GM03348 (cell line): ENCODE results near the gene ZNF483.
A peak's percentile ranks its signal among the peaks of the same experiment; 100 is the strongest.
"Not testable (repeated sequence)": the region's sequence is repeated elsewhere in the genome, so short reads cannot be mapped to it uniquely, and the experiment has no call there.

Source experiments
- DNase-seq: peaks from one replicate; pipeline ENCODE4 v3.0.0; 2012; ENCODE audit warnings: low spot score

Gene ZNF483

DNA sequence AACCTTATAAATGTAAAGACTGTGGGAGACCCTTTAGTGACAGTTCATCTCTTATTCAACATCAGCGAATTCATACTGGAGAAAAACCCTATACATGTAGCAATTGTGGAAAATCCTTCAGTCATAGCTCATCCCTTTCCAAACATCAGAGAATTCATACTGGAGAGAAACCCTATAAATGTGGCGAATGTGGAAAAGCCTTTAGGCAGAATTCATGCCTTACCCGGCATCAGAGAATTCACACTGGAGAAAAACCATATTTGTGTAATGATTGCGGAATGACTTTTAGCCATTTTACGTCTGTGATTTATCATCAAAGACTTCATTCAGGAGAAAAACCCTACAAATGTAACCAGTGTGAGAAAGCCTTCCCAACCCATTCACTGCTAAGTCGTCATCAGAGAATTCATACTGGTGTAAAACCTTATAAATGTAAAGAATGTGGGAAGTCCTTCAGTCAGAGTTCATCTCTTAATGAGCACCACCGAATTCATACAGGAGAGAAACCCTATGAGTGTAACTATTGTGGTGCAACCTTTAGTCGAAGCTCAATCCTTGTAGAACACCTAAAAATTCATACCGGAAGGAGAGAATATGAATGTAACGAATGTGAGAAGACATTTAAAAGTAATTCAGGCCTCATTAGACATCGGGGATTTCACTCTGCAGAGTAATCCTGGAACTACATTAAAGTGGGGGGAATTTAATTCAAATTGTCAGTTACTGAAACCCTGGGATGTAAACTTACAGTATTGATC, 17.7 kb downstream of the ZNF483 start:
- no peak for DNase-seq

DNA sequence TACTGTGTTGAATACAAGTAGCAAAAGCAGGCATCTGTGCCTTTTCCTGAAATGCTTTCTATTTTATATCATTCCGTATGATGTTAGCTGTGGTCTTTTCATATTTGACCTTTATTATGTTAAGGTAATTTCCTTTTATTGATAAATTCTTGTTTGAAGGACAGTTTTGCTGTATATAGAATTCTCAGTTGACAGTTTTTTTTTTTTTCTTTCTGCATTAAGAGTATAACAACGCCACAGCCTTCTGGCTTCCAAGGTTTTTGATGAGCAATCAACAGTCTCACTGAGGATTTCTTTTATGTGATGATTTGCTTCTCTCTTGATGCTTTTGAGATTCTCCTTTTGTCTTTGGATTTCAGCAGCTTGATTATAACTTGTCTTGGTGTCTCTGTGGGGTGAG, 23.6 kb downstream of the ZNF483 start:
- DNase-seq: no peak

- not testable (repeated sequence) for DNase-seq
Observed at GRCh38 chr9:111555425-111555824, 30.4 kb downstream of the ZNF483 start.

DNA sequence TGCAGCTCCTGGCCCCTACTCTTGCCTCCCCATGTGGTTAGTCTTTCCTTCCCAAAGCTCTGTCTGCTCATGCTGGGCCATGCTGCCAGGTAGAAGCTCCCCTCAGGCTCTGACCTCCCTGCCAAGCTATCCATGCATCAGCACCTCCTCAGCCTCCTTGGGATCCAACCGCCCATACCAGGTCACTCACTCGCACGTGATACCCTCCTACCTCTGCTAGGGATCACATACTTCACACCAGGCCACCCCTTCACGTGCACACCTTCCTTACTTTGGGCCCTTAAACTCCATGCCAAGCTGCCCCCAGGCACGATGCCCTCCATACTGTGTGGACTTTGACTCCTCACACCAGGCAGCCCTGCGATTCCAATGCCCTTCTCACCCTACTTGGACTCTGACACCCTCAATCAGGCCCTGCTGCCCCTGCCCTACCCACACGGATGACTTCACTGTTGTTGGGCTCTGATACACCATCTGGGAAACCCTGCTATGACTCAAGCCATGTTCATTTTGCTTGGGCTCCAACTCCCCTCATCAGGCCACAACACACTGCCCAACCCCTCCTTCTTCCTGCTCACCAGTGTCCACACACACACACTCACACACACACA, 34.1 kb downstream of the ZNF483 start:
- peak; percentile 16 for DNase-seq

DNA sequence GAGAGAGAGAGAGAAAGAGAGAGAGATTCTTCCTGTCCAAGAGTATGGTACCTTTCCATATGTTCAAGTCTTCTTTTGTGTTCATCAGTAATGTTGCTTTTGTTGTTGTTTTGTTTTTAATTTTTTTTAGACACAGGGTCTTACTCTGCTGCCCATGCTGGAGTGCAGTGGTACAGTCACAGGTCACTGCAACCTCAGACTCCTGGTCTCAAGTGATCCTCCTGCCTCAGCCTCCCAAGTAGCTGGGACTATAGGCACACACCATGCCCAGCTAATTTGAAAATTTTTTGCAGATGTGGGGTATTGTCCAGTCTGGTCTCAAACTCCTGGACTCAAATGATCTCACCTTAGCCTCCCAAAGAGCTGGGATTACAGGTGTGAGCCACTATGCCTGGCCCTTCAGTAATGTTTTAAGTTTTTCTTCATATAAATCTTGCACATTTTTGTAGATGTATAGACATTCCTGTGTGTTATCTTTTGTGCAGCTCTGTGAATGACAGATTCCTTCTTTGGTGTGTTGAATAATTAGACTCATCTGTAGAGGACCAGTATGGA, 36.3 kb downstream of the ZNF483 start:
- DNase-seq: no peak

GRCh38 chr9:111566234-111566633, 41.3 kb downstream of the ZNF483 start:
- no peak for DNase-seq

- DNase-seq: not testable (repeated sequence)
Observed at GRCh38 chr9:111568127-111568526, 43.1 kb downstream of the ZNF483 start.

- DNase-seq: peak; percentile 44
Observed at GRCh38 chr9:111572950-111573604, 48.1 kb downstream of the ZNF483 start.

- no peak for DNase-seq
Observed at GRCh38 chr9:111582888-111583287, 57.9 kb downstream of the ZNF483 start.

- DNase-seq: no peak
Observed at GRCh38 chr9:111586378-111586777, 61.4 kb downstream of the ZNF483 start.

- peak; percentile 13 for DNase-seq
Observed at GRCh38 chr9:111588846-111589245, 63.9 kb downstream of the ZNF483 start.

- peak; percentile 71 for DNase-seq
Observed at GRCh38 chr9:111597852-111598732, 73.1 kb downstream of the ZNF483 start.

DNA sequence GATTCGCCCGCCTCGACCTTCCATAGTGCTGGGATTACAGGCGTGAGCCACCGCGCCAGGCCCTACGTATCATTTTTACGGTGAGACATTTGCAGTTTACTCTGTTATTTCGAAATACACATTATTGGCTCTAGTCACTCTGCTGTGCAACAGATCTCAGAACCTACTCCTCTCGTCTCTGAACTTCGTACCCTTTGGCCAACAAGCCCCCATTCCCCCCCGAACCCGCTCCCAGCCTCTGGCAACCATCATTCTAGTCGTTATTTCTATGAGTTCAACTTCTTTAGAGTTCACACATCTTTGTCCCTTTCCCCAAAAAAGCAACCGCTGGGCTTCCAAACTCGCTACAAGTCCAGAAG, 73.7 kb downstream of the ZNF483 start:
- DNase-seq: peak; percentile 46

GRCh38 chr9:111599092-111599954, 74.3 kb downstream of the ZNF483 start, which contains the start of gene PTGR1:
TSS of gene PTGR1 (minus strand) at chr9:111599647. CDS start at chr9:111597422, 2,225 bp downstream.
- peak; percentile 93 for DNase-seq

GRCh38 chr9:111599955-111600343, 75.0 kb downstream of the ZNF483 start:
- no peak for DNase-seq

DNA sequence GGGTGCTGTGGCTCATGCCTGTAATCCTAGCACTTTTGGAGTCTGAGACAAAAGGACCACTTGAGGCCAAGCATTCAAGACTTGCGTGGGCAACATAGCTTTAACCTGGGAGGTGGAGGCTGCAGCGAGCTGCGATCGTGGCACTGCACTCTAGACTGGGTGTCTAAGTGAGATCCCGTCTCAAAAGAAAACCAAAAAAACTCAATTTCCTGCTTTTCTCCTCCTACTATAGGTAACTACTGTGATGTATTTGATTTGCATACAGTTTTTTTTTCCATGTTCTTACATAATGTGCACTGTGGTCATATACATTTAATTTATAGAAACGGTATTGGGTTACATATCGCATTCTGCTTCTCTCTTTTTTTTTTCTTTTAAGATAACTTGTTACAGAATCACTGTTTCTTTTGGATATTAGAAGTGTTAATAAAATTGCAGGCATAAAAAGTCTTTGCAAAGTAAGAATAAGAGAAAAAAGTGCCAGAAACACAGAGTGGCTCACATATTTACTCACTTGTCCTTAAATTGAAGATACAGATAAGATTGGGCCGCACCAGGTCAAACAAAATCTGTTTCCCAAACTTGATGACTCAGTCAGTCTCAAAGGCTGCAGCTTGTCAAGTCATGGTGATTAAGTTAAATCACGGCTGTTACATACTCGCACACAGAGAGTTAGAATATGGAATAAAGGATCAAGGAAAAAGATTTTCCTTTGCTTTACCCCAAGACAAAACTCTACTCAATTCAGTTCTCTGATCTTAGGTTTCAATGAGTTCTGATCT, 76.4 kb downstream of the ZNF483 start:
- DNase-seq: peak; percentile 11

- no peak for DNase-seq
Observed at GRCh38 chr9:111603041-111603440, 78.1 kb downstream of the ZNF483 start.

DNA sequence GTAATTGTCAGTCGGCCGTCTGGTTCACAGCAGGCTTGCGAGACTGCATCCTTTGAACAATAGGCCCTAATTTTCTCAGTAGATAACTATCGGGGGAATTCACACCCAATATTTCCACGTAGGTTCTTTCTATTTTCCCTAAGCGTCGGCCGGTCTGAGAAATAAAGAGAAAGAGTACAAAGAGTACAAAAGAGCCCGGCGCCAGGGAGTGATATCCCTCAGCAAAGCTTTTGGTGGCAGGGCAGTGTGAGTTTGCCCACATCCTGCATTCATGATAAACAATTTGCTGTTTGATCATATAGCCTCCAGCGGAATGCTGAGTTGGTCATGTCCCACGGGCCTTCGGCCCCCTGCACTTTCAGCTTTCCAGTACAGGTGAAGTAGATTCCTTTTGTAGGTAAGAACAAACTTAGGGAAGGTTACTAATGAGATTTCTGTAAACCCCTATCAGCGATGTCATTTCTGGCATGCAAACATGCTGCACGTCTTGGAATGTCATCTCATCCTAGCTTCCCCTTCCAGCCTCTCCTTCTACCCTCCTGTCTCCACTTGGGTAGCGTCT, 79.2 kb downstream of the ZNF483 start:
- DNase-seq: no peak

DNA sequence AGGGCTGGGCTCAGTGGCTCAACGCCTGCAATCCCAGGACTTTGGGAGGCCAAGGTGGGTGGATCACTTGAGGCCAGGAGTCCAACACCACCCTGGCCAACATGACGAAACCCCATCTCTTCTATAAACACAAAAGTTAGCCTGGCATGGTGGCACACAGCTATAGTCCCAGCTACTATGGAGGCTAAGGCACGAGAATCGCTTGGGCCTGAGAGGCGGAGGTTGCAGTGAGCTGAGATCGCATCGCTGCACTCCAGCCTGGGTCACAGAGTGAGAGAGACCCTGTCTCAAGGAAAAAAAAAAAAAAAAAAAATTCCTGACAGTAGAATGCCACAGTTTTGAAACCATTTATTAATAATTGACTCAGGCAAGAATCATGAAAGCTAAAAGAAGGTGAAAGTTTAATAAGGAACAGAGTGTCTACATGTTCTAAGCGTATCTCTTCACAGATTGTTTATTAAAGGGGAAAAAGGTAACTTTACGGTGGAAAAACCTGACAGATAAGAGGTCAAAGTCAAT, 80.1 kb downstream of the ZNF483 start:
- no peak for DNase-seq

DNA sequence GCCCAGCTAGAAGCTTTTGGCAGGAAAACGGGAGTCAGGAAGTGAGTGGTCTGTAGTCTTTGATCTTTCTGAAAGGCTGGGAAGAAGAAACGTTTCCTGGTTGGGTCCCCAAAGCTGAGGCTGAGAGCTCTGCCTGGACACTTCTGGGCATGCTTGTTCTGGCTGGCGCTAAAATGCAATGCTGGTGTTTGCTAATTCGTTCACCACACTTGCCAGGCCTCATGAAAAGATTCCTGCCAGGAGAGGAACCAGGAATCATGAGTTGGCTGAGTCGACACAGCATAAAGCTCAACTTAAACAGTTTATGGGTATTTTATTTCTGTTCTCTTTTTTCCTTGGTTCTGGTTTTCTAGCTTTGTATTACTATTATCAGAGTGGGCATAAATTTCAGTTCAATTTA, 85.2 kb downstream of the ZNF483 start:
- no peak for DNase-seq
